A673 (cell line): ENCODE results near the gene COL9A3. TPM values are rescaled to one million over a fixed set of nuclear protein-coding genes. Genes with fewer than 3 reads are reported as not detected.

ENCODE experiments used
- BruUV-seq: library from RNA; stranded (reverse); fragments of 400-500 nt; replicated peaks from 2 replicates; lab custom pipeline; 2021; lab: Mats Ljungman, UMichigan
- CTCF ChIA-PET: fragments of 300-600 bp; sonication (Branson Sonifier 250); formaldehyde crosslinking; loops from one replicate; lab custom pipeline; 2022; ENCODE audit warnings: antibody characterized with exemption; lab: Charles Lee
- POLR2A ChIA-PET: fragments of 300-600 bp; sonication (Branson Sonifier 250); formaldehyde crosslinking; loops from one replicate; lab custom pipeline; 2022; ENCODE audit warnings: antibody characterized with exemption; ENCODE audit not compliant: low non-redundant PET; lab: Charles Lee
- DNase-seq: peaks from one replicate; pipeline ENCODE4 v3.0.0-alpha.2; 2015; ENCODE audit warnings: low spot score
- H3K27ac ChIP-seq: fragments of 200-600 bp; sonication (generic); 2 replicates; pipeline ENCODE4 v1.5.1; 2016; ENCODE audit warnings: mixed run types, low read depth, mild to moderate bottlenecking, mixed read lengths, antibody characterized with exemption, low read length; ENCODE audit not compliant: poor library complexity, severe bottlenecking
- H3K27me3 ChIP-seq: fragments of 200-600 bp; sonication (generic); replicated peaks from 2 replicates; pipeline ENCODE4 v1.6.1; 2017; ENCODE audit warnings: mixed run types, low read depth, mild to moderate bottlenecking, mixed read lengths, antibody characterized with exemption, low read length; ENCODE audit not compliant: insufficient read depth, poor library complexity
- H3K36me3 ChIP-seq: fragments of 200-600 bp; sonication (generic); 2 replicates; pipeline ENCODE4 v1.6.1; 2016; ENCODE audit warnings: mixed run types, mild to moderate bottlenecking, mixed read lengths, antibody characterized with exemption, low read length; ENCODE audit not compliant: insufficient read depth, poor library complexity, severe bottlenecking
- H3K4me1 ChIP-seq: fragments of 200-600 bp; sonication (generic); 2 replicates; pipeline ENCODE4 v1.6.1; 2017; ENCODE audit warnings: mixed run types, mild to moderate bottlenecking, mixed read lengths, antibody characterized with exemption, low read length; ENCODE audit not compliant: insufficient read depth, poor library complexity, severe bottlenecking
- H3K4me3 ChIP-seq: fragments of 200-600 bp; sonication (generic); 2 replicates; pipeline ENCODE4 v1.5.1; 2016; ENCODE audit warnings: low read depth, mixed run types, mild to moderate bottlenecking, mixed read lengths, low read length; ENCODE audit not compliant: poor library complexity, severe bottlenecking
- H3K9me3 ChIP-seq: fragments of 200-600 bp; sonication (generic); 2 replicates; pipeline ENCODE4 v1.6.1; 2016; ENCODE audit warnings: mixed run types, low read depth, mild to moderate bottlenecking, mixed read lengths, antibody characterized with exemption, low read length; ENCODE audit not compliant: poor library complexity, severe bottlenecking
- EZH2 ChIP-seq: fragments of 200-600 bp; sonication (generic); IDR thresholded peaks from 2 replicates; pipeline ENCODE4 v1.6.1; 2017; ENCODE audit warnings: borderline replicate concordance, low read depth, mild to moderate bottlenecking, mixed read lengths, antibody characterized with exemption, low read length; ENCODE audit not compliant: poor library complexity, severe bottlenecking
- intact Hi-C: fragments of 100-400 bp; cut with micrococcal nuclease; formaldehyde crosslinking; loops from one replicate; pipeline ENCODE4 v1.10.0; 2022; ENCODE audit not compliant: unreplicated experiment
- total RNA-seq: library from RNA; stranded (reverse); gene quantifications from 2 replicates; pipeline ENCODE4 v1.2.3, GENCODE V29; 2021
- TF ChIP-seq, protein P1 (sequence below): fragments of 300-800, 200-600 bp; sonication (generic); conservative IDR thresholded peaks from 2 replicates; pipeline ENCODE4 v1.5.1; 2017; ENCODE audit warnings: low read depth, mild to moderate bottlenecking, antibody characterized with exemption, low read length, moderate library complexity, mixed read lengths

COL9A3 gene
- total RNA-seq, 1 experiment from 2014 or later, result 8.4 TPM

DNA sequence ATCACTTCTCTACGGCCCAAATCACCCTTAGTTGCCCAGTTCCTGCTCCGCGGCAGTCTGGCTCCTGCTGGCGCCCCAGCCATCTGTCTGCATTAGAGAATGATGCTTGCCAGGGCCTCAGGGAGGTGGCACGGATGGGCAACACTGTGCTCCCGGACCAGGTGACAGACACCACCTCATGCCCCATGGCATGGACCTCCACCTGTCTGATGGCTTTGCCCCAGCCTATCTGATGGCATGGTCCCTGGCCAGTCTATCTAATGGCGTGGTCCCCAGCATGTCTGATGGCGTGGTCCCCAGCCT, 39.4 kb upstream of the COL9A3 start:
- no peak for TF ChIP-seq EZH2
- TF ChIP-seq, protein P1, sequence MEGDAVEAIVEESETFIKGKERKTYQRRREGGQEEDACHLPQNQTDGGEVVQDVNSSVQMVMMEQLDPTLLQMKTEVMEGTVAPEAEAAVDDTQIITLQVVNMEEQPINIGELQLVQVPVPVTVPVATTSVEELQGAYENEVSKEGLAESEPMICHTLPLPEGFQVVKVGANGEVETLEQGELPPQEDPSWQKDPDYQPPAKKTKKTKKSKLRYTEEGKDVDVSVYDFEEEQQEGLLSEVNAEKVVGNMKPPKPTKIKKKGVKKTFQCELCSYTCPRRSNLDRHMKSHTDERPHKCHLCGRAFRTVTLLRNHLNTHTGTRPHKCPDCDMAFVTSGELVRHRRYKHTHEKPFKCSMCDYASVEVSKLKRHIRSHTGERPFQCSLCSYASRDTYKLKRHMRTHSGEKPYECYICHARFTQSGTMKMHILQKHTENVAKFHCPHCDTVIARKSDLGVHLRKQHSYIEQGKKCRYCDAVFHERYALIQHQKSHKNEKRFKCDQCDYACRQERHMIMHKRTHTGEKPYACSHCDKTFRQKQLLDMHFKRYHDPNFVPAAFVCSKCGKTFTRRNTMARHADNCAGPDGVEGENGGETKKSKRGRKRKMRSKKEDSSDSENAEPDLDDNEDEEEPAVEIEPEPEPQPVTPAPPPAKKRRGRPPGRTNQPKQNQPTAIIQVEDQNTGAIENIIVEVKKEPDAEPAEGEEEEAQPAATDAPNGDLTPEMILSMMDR, result no peak
- intact Hi-C loops, result no loop called here
- DNase-seq, result no peak
- Histone ChIP-seq H3K27ac (peak overlapping the region; percentile 78), H3K4me1 (peaks cover 47% of the 10 kb centered on the region), H3K4me3 (no peak overlapping the region), H3K9me3 (no peaks in the 10 kb centered on the region), H3K36me3 (no peaks in the 10 kb centered on the region), H3K27me3 (no peaks in the 10 kb centered on the region)
- ChIA-PET CTCF (no interaction called here), POLR2A (no interaction called here)
- BruUV-seq, result no TSS peak

DNA sequence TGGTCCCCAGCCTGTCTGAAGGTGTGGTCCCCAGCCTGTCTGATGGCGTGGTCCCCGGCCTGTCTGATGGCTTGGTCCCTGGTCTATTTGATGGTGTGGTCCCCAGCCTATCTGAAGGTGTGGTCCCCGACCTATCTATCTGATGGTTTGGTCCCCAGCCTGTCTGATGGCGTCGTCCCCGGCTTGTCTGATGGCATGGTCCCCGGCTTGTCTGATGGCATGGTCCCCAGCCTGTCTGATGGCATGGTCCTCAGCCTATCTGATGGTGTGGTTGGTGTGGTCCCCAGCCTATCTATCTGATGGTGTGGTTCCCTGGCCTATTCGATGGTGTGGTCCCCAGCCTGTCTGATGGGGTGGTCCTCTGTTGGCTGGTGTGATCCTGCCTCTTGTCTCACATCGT, 38.8 kb upstream of the COL9A3 start:
- Histone ChIP-seq H3K27ac (peak overlapping the region; percentile 78), H3K36me3 (no peaks in the 10 kb centered on the region), H3K4me3 (no peak overlapping the region), H3K9me3 (no peaks in the 10 kb centered on the region), H3K27me3 (no peaks in the 10 kb centered on the region), H3K4me1 (peaks cover 52% of the 10 kb centered on the region)
- no TSS peak for BruUV-seq
- DNase-seq, result no peak
- POLR2A ChIA-PET, result no interaction called here
- no peak for TF ChIP-seq EZH2
- TF ChIP-seq, protein P1, result no peak
- CTCF ChIA-PET, result no interaction called here
- intact Hi-C loops, result no loop called here

DNA sequence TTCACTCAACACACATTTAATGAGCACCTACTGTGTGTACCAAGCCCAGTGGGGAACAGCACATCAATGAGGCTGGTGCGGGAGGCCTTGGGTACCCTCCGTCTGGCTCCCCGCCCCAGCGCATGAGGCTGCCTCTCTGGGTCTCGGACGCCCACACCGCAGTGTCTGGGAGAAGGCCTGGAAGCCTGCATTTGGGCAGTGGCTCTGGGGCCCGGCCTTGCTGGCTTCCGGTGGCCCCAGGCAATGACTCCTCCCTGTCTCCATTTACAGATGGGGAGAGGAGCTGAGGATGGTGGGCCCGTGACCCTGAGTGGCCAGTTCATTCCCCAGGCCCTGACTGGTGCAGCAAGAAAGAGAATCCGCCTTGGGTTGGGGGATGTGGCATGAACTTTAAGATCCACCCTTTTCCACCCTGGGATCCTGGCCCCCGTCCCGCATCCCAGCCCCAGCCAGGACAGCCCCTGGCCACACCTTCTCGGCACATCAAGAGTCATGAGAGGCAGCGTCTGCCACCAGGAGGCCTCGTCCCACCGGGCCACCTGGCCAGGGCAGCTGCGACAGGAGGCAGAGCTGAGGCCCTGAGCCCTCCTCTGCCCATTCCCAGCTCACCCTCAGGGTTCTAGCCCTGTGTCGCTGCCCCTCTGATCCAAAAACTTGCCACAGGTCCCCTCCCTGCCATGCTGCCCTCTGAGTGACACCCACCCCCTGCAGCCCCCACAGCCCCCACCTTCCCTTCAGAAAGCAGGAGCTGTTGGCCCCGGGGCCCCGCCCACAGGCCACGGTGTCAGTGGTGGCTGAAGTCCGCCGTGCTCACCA, 38.0 kb upstream of the COL9A3 start:
- H3K4me3 ChIP-seq, result no peak overlapping the region
- intact Hi-C loops, result no loop called here
- BruUV-seq, result no TSS peak
- no peaks in the 10 kb centered on the region for H3K36me3 ChIP-seq
- DNase-seq, result no peak
- ChIA-PET CTCF (interaction anchor here (0.6 kb wide), 1 partner anchor 56 kb away, joined by 3 read pairs; no protein-coding TSS in a partner anchor), POLR2A (no interaction called here)
- no peaks in the 10 kb centered on the region for H3K9me3 ChIP-seq
- peaks cover 44% of the 10 kb centered on the region for H3K4me1 ChIP-seq
- no peaks in the 10 kb centered on the region for H3K27me3 ChIP-seq
- TF ChIP-seq, protein P1, result no peak
- TF ChIP-seq EZH2, result no peak
- peak overlapping the region; percentile 34 for H3K27ac ChIP-seq
